ENCODE measurements around the gene CRAT.

Gene CRAT

GRCh38 chr9:129145316-129145715, 34.7 kb upstream of the CRAT start:
- DNase-seq (ENCODE audit: low read depth in 1 of 2, low spot score in 1 of 2), result no peak
- Histone ChIP-seq H3K4me3 (replicated peaks; ENCODE audit: insufficient read depth, low read length) (no peak overlapping the region), H3K27ac (replicated peaks) (no peak overlapping the region), H3K27me3 (ENCODE audit: insufficient read depth, poor library complexity, severe bottlenecking) (no peaks in the 10 kb centered on the region)
- TF ChIP-seq SPI1 (IDR thresholded peaks at IDR 0.05; ENCODE audit: borderline replicate concordance, low read depth), result no peak
- no peak for TF ChIP-seq REST (IDR thresholded peaks at IDR 0.05; ENCODE audit: insufficient replicate concordance, low read depth)
- TF ChIP-seq CTCF (IDR thresholded peaks at IDR 0.05; ENCODE audit: insufficient read depth, low read length), result no peak
- TF ChIP-seq GABPA (IDR thresholded peaks at IDR 0.05; ENCODE audit: low read depth), result no peak
- no peak for TF ChIP-seq POLR2AphosphoS5 (IDR thresholded peaks at IDR 0.05; ENCODE audit: low read depth)

GRCh38 chr9:129143031-129143927, 32.7 kb upstream of the CRAT start:
- Histone ChIP-seq H3K4me3 (replicated peaks; ENCODE audit: insufficient read depth, low read length) (no peak overlapping the region), H3K27me3 (ENCODE audit: insufficient read depth, poor library complexity, severe bottlenecking) (no peaks in the 10 kb centered on the region), H3K27ac (replicated peaks) (no peak overlapping the region)
- TF ChIP-seq POLR2AphosphoS5 (IDR thresholded peaks at IDR 0.05; ENCODE audit: low read depth) (no peak), REST (IDR thresholded peaks at IDR 0.05; ENCODE audit: insufficient replicate concordance, low read depth) (no peak), GABPA (IDR thresholded peaks at IDR 0.05; ENCODE audit: low read depth) (no peak), SPI1 (IDR thresholded peaks at IDR 0.05; ENCODE audit: borderline replicate concordance, low read depth) (no peak), CTCF (IDR thresholded peaks at IDR 0.05; ENCODE audit: insufficient read depth, low read length) (peak; percentile 100)
- peak in 1 of 2 experiments; percentile 69 for DNase-seq (ENCODE audit: low read depth in 1 of 2, low spot score in 1 of 2)

GRCh38 chr9:129142138-129142935, 31.7 kb upstream of the CRAT start:
- no peaks in the 10 kb centered on the region for H3K27me3 ChIP-seq (ENCODE audit: insufficient read depth, poor library complexity, severe bottlenecking)
- TF ChIP-seq CTCF (IDR thresholded peaks at IDR 0.05; ENCODE audit: insufficient read depth, low read length) (no peak), POLR2AphosphoS5 (IDR thresholded peaks at IDR 0.05; ENCODE audit: low read depth) (no peak), SPI1 (IDR thresholded peaks at IDR 0.05; ENCODE audit: borderline replicate concordance, low read depth) (no peak), REST (IDR thresholded peaks at IDR 0.05; ENCODE audit: insufficient replicate concordance, low read depth) (no peak), GABPA (IDR thresholded peaks at IDR 0.05; ENCODE audit: low read depth) (no peak)
- H3K27ac ChIP-seq (replicated peaks), result 0 out of 2 replicates have a peak overlapping the region, but pooled peaks have one; percentile 22
- no peak overlapping the region for H3K4me3 ChIP-seq (replicated peaks; ENCODE audit: insufficient read depth, low read length)
- DNase-seq (ENCODE audit: low read depth in 1 of 2, low spot score in 1 of 2), result no peak
